Neural cell (in vitro differentiated cells): ENCODE data around the gene TECRL.

ENCODE experiments used
- EP300 ChIP-seq: fragments of 450-650 bp; conservative IDR thresholded peaks from 2 replicates; pipeline ENCODE4 v1.6.1; 2014; ENCODE audit warnings: antibody characterized with exemption, mild to moderate bottlenecking, moderate library complexity; ENCODE audit not compliant: poor library complexity, severe bottlenecking
- EZH2 ChIP-seq: fragments of 200-600, 300-800 bp; shearing (Covaris generic), sonication (generic); IDR thresholded peaks from 2 replicates; pipeline ENCODE4 v1.6.1; 2014; ENCODE audit warnings: antibody characterized with exemption, low read length, borderline replicate concordance, mild to moderate bottlenecking; ENCODE audit not compliant: insufficient read depth, poor library complexity, severe bottlenecking
- MXI1 ChIP-seq: fragments of 450-650 bp; conservative IDR thresholded peaks from 2 replicates; pipeline ENCODE4 v1.6.1; 2014; ENCODE audit warnings: antibody characterized with exemption, mild to moderate bottlenecking; ENCODE audit not compliant: poor library complexity, severe bottlenecking
- POLR2AphosphoS5 ChIP-seq: IDR thresholded peaks from 2 replicates; pipeline ENCODE4 v1.6.1; 2012
- RAD21 ChIP-seq: fragments of 450-650 bp; conservative IDR thresholded peaks from 2 replicates; pipeline ENCODE4 v1.6.1; 2014; ENCODE audit warnings: antibody characterized with exemption, mild to moderate bottlenecking, moderate library complexity
- SMC3 ChIP-seq: fragments of 450-650 bp; conservative IDR thresholded peaks from 2 replicates; pipeline ENCODE4 v1.6.1; 2014; ENCODE audit warnings: antibody characterized with exemption, mild to moderate bottlenecking, moderate library complexity; ENCODE audit not compliant: poor library complexity
- TAF1 ChIP-seq: IDR thresholded peaks from 2 replicates; pipeline ENCODE4 v1.6.1; 2012; ENCODE audit warnings: low read depth
- TF ChIP-seq, protein P1 (sequence below): fragments of 450-650 bp; IDR thresholded peaks from 2 replicates; pipeline ENCODE4 v1.5.1; 2014; ENCODE audit warnings: antibody characterized with exemption, mild to moderate bottlenecking, moderate library complexity; ENCODE audit not compliant: poor library complexity, severe bottlenecking
- TF ChIP-seq, protein P2 (sequence below): IDR thresholded peaks from 2 replicates; pipeline ENCODE4 v1.6.1; 2012; ENCODE audit warnings: borderline replicate concordance

DNA sequence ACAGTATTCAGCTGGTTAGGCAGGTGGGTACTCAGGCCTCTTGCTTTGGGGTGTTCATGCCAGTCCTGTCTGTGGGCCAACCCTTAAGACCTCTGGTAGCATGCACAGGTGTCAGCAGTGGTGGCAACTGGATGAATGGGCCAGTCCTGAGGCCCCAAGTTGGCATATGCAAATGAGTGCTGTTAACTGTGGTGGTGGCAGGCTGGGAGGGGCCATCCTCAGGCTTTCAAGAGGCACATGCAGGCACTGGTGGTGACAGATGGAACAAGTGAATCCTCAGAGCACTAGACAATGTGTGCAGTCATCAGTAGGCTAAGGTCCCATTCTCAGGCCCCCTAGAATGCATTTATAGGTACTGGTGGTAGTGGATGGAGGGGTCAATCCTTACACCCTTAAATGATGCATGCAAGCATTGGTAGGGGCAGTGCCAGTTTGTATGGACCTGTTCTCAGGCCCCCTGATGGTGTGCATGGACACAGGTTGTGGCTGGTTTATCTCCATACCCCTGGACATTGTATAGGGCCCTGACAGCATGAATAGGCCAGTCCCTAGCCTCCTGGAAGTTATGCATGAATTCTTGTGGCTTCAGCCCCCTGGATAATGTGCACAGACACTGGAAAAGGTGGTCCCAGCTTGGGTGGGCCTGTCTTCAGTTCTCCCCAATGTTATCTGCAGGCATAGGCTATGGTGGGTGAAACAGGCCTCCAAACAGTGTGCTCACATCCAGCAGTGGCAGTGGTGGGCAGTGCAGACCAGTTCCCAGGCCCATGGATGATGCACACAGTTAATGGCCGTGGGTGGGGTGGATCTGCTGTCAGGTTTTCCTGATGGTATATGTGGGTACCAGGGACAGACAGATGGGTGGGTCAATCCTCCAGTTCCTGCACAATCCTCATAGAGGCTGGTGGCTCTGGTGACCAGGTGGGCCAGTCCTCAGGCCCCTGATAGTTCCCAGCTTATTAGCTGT, 24.7 kb downstream of the TECRL start:
- TF ChIP-seq, protein P1, sequence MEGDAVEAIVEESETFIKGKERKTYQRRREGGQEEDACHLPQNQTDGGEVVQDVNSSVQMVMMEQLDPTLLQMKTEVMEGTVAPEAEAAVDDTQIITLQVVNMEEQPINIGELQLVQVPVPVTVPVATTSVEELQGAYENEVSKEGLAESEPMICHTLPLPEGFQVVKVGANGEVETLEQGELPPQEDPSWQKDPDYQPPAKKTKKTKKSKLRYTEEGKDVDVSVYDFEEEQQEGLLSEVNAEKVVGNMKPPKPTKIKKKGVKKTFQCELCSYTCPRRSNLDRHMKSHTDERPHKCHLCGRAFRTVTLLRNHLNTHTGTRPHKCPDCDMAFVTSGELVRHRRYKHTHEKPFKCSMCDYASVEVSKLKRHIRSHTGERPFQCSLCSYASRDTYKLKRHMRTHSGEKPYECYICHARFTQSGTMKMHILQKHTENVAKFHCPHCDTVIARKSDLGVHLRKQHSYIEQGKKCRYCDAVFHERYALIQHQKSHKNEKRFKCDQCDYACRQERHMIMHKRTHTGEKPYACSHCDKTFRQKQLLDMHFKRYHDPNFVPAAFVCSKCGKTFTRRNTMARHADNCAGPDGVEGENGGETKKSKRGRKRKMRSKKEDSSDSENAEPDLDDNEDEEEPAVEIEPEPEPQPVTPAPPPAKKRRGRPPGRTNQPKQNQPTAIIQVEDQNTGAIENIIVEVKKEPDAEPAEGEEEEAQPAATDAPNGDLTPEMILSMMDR = no peak
- TF ChIP-seq SMC3 = no peak
- no peak for TF ChIP-seq EP300
- TF ChIP-seq EZH2 = no peak
- TF ChIP-seq, protein P2, sequence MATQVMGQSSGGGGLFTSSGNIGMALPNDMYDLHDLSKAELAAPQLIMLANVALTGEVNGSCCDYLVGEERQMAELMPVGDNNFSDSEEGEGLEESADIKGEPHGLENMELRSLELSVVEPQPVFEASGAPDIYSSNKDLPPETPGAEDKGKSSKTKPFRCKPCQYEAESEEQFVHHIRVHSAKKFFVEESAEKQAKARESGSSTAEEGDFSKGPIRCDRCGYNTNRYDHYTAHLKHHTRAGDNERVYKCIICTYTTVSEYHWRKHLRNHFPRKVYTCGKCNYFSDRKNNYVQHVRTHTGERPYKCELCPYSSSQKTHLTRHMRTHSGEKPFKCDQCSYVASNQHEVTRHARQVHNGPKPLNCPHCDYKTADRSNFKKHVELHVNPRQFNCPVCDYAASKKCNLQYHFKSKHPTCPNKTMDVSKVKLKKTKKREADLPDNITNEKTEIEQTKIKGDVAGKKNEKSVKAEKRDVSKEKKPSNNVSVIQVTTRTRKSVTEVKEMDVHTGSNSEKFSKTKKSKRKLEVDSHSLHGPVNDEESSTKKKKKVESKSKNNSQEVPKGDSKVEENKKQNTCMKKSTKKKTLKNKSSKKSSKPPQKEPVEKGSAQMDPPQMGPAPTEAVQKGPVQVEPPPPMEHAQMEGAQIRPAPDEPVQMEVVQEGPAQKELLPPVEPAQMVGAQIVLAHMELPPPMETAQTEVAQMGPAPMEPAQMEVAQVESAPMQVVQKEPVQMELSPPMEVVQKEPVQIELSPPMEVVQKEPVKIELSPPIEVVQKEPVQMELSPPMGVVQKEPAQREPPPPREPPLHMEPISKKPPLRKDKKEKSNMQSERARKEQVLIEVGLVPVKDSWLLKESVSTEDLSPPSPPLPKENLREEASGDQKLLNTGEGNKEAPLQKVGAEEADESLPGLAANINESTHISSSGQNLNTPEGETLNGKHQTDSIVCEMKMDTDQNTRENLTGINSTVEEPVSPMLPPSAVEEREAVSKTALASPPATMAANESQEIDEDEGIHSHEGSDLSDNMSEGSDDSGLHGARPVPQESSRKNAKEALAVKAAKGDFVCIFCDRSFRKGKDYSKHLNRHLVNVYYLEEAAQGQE = no peak
- TF ChIP-seq RAD21 = no peak
- TF ChIP-seq TAF1 = no peak
- TF ChIP-seq POLR2AphosphoS5 = no peak
- no peak for TF ChIP-seq MXI1
